GM18517 (cell line): Measurements from ENCODE around the gene MACO1.
A peak's percentile ranks its signal among the peaks of the same experiment; 100 is the strongest.
"Not testable (repeated sequence)": the region's sequence is repeated elsewhere in the genome, so short reads cannot be mapped to it uniquely, and the experiment has no call there.

Source experiments
- ATAC-seq: cut with Tn5 transposase; IDR thresholded peaks from one replicate; pipeline ENCODE4 v1.9.1; 2021; ENCODE audit warnings: mild to moderate bottlenecking, moderate library complexity; ENCODE audit not compliant: unreplicated experiment

Gene MACO1

DNA sequence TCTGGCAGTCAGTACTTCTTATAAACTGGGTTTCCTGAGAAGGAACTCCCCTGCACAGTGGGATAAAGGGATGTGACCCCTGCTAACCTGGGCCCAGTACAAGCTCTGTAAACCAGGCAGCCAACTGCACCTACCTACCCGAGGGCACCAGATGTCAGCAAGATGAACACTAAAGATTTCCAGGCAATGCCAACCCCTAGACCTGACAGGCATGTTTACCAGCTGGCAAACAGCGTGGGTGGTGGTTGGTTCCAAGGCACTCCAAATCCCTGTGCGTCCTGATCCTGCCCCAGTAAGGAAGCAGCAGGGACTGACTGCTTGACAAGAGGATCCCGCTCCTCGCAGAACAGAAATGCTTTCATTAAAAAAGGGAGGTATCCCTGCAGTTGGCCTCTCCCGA, 7.5 kb upstream of the MACO1 start:
- not testable (repeated sequence) for ATAC-seq

DNA sequence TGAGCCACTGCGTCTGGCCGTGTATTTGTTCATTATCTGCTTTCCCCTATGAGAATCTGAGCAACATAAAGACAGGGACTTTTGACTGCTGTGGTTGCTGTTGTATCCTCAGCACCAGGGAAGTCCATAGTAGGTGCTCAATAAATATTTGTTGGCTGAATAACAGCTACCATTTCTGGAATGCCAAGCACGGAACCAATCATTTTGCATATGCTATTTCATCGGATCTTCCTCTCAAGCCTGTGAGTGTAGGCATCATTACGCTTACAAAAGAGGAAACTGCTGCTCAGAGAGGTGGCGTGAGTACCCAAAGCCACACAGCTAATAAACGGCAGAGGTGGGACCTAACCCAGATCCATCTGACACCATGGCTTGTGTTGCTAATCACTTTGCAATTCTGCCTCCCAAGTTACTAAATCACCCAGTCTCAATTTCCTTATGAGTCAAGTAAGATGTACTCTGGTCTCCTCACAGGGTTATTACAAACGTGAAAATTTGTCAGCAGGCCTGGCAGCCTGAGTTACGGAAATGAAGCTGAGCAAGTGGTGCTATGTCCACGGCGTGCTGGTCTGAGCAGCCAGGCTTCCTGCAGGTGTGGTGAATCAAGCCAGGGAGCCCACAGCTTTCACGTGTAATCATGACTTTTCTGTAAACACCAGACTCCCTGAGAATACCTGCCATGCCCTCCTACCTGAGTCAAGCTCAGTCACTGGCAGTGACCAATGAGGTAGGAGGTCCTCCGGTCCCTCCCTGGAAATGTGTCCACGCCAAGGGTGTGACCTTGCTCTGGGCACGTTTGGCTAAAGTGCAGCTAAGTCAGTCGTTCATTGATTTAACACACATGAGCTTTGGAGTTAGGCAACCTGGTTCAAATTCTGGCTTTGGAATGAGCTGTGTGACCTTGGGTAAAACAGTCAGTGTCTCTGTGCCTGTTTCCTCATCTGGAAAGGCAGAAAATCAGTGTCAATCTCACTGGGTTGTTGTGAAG, 5.3 kb upstream of the MACO1 start:
- ATAC-seq: no peak

GRCh38 chr1:25427696-25428095, 3.0 kb upstream of the MACO1 start:
- ATAC-seq: no peak

DNA sequence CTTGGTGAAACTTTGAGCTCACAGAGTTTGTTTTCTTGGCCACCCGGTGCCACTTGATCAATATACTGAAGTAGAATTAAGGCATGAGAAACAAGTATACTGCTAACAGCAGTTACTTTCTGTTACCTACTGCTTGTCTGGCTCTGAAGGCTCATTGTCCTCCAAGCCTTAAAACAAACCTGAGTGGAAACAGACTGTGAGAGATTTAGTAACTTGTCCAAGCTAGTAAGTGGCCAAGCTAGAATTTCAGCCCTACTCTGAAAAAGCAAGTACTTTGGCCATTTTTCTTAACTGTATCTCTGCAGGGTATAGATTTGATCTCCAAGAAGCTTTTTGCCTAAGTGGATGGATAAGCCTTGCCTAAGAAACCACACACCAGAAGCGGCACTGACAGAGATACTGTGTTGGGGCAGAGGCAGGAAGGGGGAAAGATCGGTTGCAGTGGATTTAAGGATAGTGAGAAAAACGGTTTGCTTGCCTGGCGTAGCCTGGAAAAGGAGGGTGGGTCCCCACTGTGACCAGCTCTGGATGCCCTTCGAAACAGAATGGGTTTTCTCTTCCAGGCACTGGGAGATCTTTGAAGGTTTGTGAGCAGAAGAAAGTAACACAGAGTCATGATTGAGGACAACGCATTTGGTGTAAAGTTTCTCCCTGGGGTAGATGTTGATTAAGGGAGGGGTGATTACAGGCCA, 2.1 kb upstream of the MACO1 start:
- no peak for ATAC-seq

- ATAC-seq: peak; percentile 26
Observed at GRCh38 chr1:25430967-25431881, 527 bp downstream of the MACO1 start.

DNA sequence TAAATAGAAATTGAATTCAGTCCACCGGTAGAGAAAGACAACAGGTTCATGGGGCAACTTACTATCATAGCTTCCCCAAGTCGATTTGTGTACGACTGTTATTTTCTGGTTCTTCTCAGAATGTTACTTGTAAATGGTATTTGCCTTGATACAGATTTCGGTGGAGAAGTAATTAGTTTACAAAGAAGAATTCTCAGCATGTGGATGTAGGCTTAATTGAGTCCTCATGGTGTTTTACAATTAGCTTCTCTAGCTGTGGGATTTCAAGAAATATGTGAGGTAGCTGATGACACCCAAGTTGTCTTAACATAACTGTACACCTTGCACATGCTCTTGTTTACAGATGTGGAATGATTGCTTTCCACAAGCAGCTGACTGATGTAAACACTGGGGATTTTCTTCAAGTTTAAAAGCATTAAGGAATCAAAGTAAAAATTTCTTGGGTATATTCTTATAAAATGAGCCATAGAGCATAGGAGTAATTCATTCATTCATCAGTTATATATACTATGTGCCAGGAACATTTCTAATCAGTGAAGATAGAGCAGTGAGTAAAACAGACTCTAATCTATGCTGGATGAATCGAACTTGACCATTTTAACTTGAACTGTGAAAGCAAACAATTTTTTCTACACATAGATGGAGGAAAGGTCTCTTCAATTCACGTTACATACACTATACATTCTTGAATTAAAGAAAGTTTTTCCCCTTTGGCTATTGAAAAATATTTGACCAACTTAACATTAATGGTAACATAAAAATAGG, 1.4 kb downstream of the MACO1 start:
- ATAC-seq: no peak

DNA sequence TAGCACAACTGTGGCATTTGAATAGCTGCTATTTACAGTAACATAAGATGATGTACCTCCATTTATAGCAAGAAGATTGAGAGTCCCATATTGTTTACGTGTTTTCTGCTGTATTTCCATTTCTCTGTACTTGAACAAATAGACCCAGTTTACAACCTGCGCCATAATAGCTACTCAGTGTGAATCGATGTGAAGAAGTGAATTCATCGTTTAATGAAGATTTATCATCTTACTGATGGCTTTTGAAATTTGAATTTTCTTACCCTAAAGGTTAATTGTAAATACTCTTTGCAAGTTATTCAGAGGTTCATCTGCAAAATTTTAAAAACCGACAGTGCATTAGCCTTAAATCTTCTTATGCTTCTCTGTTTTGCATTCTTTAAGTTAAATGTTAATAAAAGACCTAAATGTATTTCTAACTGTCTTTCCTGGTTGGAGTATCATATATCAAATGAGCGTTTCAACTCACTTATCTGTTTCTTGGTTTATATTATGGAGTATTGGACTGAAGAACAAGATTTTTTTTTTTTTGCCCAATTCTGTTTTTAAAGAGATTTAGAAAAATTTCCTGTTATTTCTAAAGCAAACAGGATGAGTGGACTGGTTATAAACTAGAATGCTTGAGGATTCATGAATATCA, 2.2 kb downstream of the MACO1 start:
- ATAC-seq: no peak

GRCh38 chr1:25433389-25434186, 2.9 kb downstream of the MACO1 start:
- no peak for ATAC-seq

- ATAC-seq: no peak
Observed at GRCh38 chr1:25435397-25436108, 4.9 kb downstream of the MACO1 start.

- no peak for ATAC-seq
Observed at GRCh38 chr1:25437672-25438071, 7.0 kb downstream of the MACO1 start.

DNA sequence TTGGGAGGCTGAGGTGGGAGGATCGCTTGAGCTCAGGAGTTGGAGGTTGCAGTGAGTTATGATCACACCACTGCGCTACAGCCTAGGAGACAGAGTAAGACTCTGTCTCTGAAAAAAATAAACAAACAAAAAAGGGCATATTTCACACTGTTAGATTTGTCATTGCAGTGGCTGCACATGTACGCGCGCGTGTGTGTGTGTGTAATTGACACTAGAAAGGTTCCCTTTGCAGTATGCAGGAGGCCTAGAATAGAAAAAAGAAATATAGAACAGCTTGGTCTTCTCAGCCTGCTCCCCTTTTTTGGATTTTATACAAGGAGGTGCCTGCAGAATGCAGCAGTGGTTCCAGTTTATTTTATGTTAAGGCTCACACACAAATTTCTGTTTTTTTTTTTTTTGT, 8.6 kb downstream of the MACO1 start:
- no peak for ATAC-seq

- ATAC-seq: no peak
Observed at GRCh38 chr1:25442178-25442577, 11.5 kb downstream of the MACO1 start.

GRCh38 chr1:25443030-25443699, 12.5 kb downstream of the MACO1 start:
- no peak for ATAC-seq

DNA sequence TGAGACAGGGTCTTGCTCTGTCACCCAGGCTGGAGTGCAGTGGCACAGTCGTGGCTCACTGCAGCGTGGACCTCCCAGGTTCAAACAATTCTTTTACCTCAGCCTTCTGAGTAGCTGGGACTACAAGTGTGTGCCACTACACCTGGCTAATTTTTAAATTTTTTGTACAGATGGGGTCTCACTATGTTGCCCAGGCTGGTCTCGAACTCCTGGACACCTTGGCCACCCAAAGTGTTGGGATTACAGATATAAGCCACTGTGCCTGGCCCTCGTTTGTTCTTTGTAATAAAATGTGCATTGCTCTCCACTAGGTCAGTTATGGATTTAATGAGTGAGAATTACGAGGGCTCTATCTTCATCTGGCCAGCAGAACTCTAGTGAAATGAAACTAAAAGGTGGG, 13.9 kb downstream of the MACO1 start:
- ATAC-seq: not testable (repeated sequence)

DNA sequence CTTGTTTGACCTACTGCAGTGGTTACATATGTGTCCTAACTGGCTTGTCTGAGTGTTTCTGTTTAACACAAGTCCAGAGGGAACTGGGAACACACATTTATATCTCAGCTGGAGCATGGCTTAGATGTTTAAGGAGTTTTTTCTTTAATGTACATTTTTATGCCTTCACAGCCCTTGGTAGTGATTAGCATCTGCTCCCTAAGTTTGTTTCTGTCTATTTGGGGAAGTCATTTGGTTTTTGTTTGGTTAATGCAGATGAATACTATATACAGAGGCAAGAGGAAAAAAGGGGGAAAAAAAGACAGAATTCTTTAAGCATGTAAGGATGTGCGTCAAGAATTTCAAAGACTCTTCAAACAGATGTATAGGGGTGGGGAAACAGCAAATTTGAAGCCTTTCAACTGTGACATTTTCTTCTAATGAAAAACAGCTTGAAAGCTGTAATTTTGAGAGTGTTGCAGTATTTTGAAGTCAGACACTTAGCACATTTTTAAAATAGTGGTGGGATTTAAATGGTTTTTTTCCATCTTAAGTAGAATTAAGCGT, 15.4 kb downstream of the MACO1 start:
- no peak for ATAC-seq

- no peak for ATAC-seq
Observed at GRCh38 chr1:25447547-25447946, 16.9 kb downstream of the MACO1 start.

DNA sequence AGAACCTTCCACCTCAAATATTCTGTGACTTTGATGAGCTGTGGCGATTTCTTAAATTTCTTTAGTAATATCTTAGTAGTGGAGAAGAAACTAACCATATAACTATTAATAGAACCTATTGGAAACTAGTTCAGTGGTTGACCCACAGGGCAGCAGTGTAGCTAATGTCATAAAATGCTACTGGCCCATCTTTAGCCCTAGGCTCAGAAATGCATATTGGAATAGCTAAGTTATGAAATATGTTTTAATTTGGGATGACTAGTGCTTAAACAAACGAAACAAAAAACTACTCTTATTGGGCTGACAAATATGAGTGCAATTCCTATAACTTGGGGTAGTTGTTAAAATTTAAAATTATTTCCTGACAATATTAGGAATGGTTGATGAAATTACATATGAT, 20.2 kb downstream of the MACO1 start:
- ATAC-seq: no peak

DNA sequence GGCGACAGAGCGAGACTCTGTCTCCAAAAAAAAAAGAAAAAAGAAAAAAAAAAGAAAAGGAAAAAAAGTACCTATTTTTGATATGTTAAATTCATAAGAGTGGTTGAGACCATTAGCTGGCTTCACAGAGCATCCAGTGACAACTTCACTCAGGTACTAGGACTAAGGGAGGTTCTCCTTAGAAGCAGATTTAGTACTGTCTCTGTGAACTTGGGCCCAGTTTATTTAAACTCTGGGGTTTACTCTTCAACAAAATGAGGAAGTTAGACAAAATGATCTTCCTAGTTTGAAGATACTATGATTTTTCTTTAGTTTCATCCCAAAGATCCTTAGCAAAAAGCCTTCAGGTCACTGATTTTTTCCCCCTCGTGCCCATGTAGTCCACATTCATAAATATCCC, 21.2 kb downstream of the MACO1 start:
- ATAC-seq: no peak
